CD4-positive, alpha-beta T cell treated with Interleukin-12 subunit alpha and Interleukin-12 subunit beta, for 1 hour (primary cell): ENCODE measurements around the gene C5orf63.
"Not testable (repeated sequence)": the region's sequence is repeated elsewhere in the genome, so short reads cannot be mapped to it uniquely, and the experiment has no call there.

Experiments
- DNase-seq: peaks from one replicate; pipeline ENCODE4 v3.0.0-alpha.2; 2020

Gene C5orf63

GRCh38 chr5:127072861-127073846 is at the start of gene C5orf63:
C5orf63 (minus strand) TSS chr5:127073502; CDS start chr5:127058995, 14,507 bp downstream.
- DNase-seq: peak; percentile 74

GRCh38 chr5:127112347-127112864 is 39.1 kb upstream of the C5orf63 start:
- DNase-seq: no peak

GRCh38 chr5:127111112-127111511 is 37.8 kb upstream of the C5orf63 start:
- DNase-seq: no peak

- DNase-seq: not testable (repeated sequence)
Observed at GRCh38 chr5:127108624-127109260, 35.4 kb upstream of the C5orf63 start.

GRCh38 chr5:127101935-127102334 is 28.6 kb upstream of the C5orf63 start:
- no peak for DNase-seq

- no peak for DNase-seq
Observed at GRCh38 chr5:127101533-127101932, 28.2 kb upstream of the C5orf63 start.

GRCh38 chr5:127098241-127098640 is 24.9 kb upstream of the C5orf63 start:
- no peak for DNase-seq

- DNase-seq: no peak
Observed at GRCh38 chr5:127097278-127097677, 24.0 kb upstream of the C5orf63 start.

- no peak for DNase-seq
Observed at GRCh38 chr5:127096328-127096993, 23.2 kb upstream of the C5orf63 start.

GRCh38 chr5:127094161-127094814 is 21.0 kb upstream of the C5orf63 start:
- DNase-seq: no peak

- DNase-seq: no peak
Observed at GRCh38 chr5:127092690-127093089, 19.4 kb upstream of the C5orf63 start.

- no peak for DNase-seq
Observed at GRCh38 chr5:127089191-127089590, 15.9 kb upstream of the C5orf63 start.

- no peak for DNase-seq
Observed at GRCh38 chr5:127088251-127088650, 14.9 kb upstream of the C5orf63 start.

GRCh38 chr5:127086589-127086988 is 13.3 kb upstream of the C5orf63 start:
- DNase-seq: no peak

- DNase-seq: no peak
Observed at GRCh38 chr5:127085796-127086195, 12.5 kb upstream of the C5orf63 start.

- no peak for DNase-seq
Observed at GRCh38 chr5:127085371-127085770, 12.1 kb upstream of the C5orf63 start.

GRCh38 chr5:127084656-127085055 is 11.4 kb upstream of the C5orf63 start:
- no peak for DNase-seq

- DNase-seq: no peak
Observed at GRCh38 chr5:127083711-127084110, 10.4 kb upstream of the C5orf63 start.

- DNase-seq: no peak
Observed at GRCh38 chr5:127079994-127080491, 6.7 kb upstream of the C5orf63 start.

GRCh38 chr5:127077366-127077765 is 4.1 kb upstream of the C5orf63 start:
- no peak for DNase-seq

GRCh38 chr5:127076315-127077129 is 3.2 kb upstream of the C5orf63 start:
- DNase-seq: no peak

- no peak for DNase-seq
Observed at GRCh38 chr5:127074466-127074865, 1.2 kb upstream of the C5orf63 start.
